ENCODE measurements around the gene MAST4. TPM values are rescaled to one million over a fixed set of nuclear protein-coding genes. Genes with fewer than 3 reads are reported as not detected.

The MAST4 gene
- total RNA-seq, 1 experiment from 2014 or later, result 11.8 TPM

GRCh38 chr5:66881480-66882161, 285.4 kb downstream of the MAST4 start:
- Histone ChIP-seq H3K4me2 (ENCODE audit: low read depth, low read length, poor library complexity, severe bottlenecking) (no peak overlapping the region), H2AFZ (ENCODE audit: low read length) (no peak overlapping the region), H3K4me3 (ENCODE audit: low read length) (no peak overlapping the region), H4K20me1 (ENCODE audit: insufficient read depth, low read depth, low read length) (no peaks in the 10 kb centered on the region), H3K27me3 (ENCODE audit: low read length) (no peaks in the 10 kb centered on the region), H3K27ac (ENCODE audit: low read length) (no peak overlapping the region), H3K36me3 (ENCODE audit: insufficient read depth, low read length) (no peaks in the 10 kb centered on the region), H3K9me2 (replicated peaks; ENCODE audit: insufficient read depth, low read length) (no peaks in the 10 kb centered on the region), H3K9ac (ENCODE audit: low read length) (no peak overlapping the region), H3K9me3 (ENCODE audit: low read length) (no peaks in the 10 kb centered on the region), H3K4me1 (ENCODE audit: low read length) (peaks cover 10% of the 10 kb centered on the region), H3K79me2 (ENCODE audit: low read length) (no peaks in the 10 kb centered on the region)
- no peak for DNase-seq

DNA sequence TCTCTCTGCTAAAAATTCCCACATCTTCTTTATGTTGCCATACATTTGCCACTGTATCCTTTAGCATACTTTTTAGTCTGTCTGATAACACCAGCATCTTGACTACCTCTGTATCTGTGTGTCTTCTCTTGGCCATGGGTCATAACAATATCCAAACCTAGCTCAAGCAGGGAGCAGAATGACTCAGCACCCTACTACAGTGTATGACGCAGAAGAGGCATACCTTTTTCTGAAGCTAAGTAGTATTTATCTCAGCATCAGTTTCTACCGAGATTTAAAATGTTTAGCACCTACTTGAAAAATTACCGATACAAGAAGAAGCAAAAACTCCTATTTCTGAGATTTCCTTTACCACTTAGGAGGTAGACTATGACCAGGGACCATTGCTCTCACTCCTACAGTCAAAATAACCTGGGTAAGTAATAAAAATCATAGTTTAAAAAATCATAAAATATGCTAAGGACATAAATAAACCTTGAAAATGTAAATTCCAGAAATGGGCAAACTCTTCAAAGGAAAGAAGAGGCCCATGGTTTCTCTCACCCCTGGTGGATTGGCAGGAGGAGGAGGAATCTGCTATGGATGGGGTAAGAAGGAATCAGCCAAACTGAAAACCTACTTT, 286.5 kb downstream of the MAST4 start:
- Histone ChIP-seq H3K27me3 (ENCODE audit: low read length) (no peaks in the 10 kb centered on the region), H3K4me2 (ENCODE audit: low read depth, low read length, poor library complexity, severe bottlenecking) (no peak overlapping the region), H3K27ac (ENCODE audit: low read length) (no peak overlapping the region), H2AFZ (ENCODE audit: low read length) (no peak overlapping the region), H3K9me2 (replicated peaks; ENCODE audit: insufficient read depth, low read length) (no peaks in the 10 kb centered on the region), H3K9ac (ENCODE audit: low read length) (no peak overlapping the region), H3K79me2 (ENCODE audit: low read length) (no peaks in the 10 kb centered on the region), H3K4me3 (ENCODE audit: low read length) (no peak overlapping the region), H4K20me1 (ENCODE audit: insufficient read depth, low read depth, low read length) (no peaks in the 10 kb centered on the region), H3K36me3 (ENCODE audit: insufficient read depth, low read length) (no peaks in the 10 kb centered on the region), H3K9me3 (ENCODE audit: low read length) (no peaks in the 10 kb centered on the region), H3K4me1 (ENCODE audit: low read length) (no peaks in the 10 kb centered on the region)
- DNase-seq, result no peak

- no peak overlapping the region for H2AFZ ChIP-seq (ENCODE audit: low read length)
- no peak overlapping the region for H3K4me3 ChIP-seq (ENCODE audit: low read length)
- no peak for DNase-seq
- H3K4me1 ChIP-seq (ENCODE audit: low read length), result 0 out of 2 replicates have a peak, but pooled peaks cover 7% of the 10 kb centered on the region
- no peaks in the 10 kb centered on the region for H3K36me3 ChIP-seq (ENCODE audit: insufficient read depth, low read length)
- no peaks in the 10 kb centered on the region for H3K27me3 ChIP-seq (ENCODE audit: low read length)
- H3K9ac ChIP-seq (ENCODE audit: low read length), result no peak overlapping the region
- no peaks in the 10 kb centered on the region for H3K79me2 ChIP-seq (ENCODE audit: low read length)
- no peak overlapping the region for H3K4me2 ChIP-seq (ENCODE audit: low read depth, low read length, poor library complexity, severe bottlenecking)
- no peaks in the 10 kb centered on the region for H4K20me1 ChIP-seq (ENCODE audit: insufficient read depth, low read depth, low read length)
- H3K27ac ChIP-seq (ENCODE audit: low read length), result no peak overlapping the region
- H3K9me2 ChIP-seq (replicated peaks; ENCODE audit: insufficient read depth, low read length), result no peaks in the 10 kb centered on the region
- H3K9me3 ChIP-seq (ENCODE audit: low read length), result no peaks in the 10 kb centered on the region
Measured at GRCh38 chr5:66884564-66885243, 288.5 kb downstream of the MAST4 start.

DNA sequence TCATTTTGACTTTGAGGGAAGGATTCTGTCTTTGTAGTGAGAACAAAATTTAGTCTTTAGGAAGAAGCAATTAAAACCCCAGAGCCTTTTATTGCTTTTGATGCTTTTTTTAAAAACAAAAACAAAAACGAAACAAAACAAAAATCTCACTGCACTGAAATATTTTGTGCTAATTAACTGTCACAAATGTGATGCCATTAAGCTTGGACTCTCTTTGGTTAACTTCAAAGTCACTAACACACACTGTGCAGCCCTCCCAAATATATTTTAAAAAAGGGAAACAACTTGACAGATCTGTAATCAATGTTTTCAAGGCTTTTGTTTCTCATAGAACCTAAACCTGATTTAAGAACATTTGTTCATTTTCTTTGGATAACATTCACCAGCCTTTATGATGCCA, 290.7 kb downstream of the MAST4 start:
- no peaks in the 10 kb centered on the region for H3K27me3 ChIP-seq (ENCODE audit: low read length)
- no peak overlapping the region for H3K27ac ChIP-seq (ENCODE audit: low read length)
- no peak overlapping the region for H3K9ac ChIP-seq (ENCODE audit: low read length)
- H4K20me1 ChIP-seq (ENCODE audit: insufficient read depth, low read depth, low read length), result no peaks in the 10 kb centered on the region
- H3K4me3 ChIP-seq (ENCODE audit: low read length), result no peak overlapping the region
- no peaks in the 10 kb centered on the region for H3K79me2 ChIP-seq (ENCODE audit: low read length)
- no peaks in the 10 kb centered on the region for H3K36me3 ChIP-seq (ENCODE audit: insufficient read depth, low read length)
- H3K4me2 ChIP-seq (ENCODE audit: low read depth, low read length, poor library complexity, severe bottlenecking), result no peak overlapping the region
- H3K9me2 ChIP-seq (replicated peaks; ENCODE audit: insufficient read depth, low read length), result no peaks in the 10 kb centered on the region
- 0 out of 2 replicates have a peak, but pooled peaks cover 7% of the 10 kb centered on the region for H3K4me1 ChIP-seq (ENCODE audit: low read length)
- no peak overlapping the region for H2AFZ ChIP-seq (ENCODE audit: low read length)
- DNase-seq, result no peak
- H3K9me3 ChIP-seq (ENCODE audit: low read length), result no peaks in the 10 kb centered on the region

DNA sequence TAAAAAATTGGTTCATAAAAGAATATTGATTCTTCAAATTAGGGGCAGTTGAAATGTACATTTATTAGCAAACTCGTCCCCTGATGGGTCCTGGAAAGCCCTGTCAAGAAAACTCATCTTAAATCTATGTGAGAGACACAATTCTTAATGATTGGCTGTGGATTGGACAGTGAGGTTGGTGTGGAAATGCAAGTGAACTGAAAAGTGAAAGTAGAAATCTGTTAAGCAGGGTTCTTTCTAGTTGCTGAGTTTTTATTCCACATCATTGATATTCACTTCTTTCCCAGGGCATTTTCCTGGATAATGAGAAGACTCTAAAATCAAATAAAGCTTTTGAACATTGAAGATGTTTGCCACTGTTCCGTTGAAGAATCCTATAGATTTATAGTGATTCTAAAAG, 292.4 kb downstream of the MAST4 start:
- H3K4me1 ChIP-seq (ENCODE audit: low read length), result peaks cover 7% of the 10 kb centered on the region; the same call in 1 of the 2 replicates
- no peak overlapping the region for H3K9ac ChIP-seq (ENCODE audit: low read length)
- H3K4me2 ChIP-seq (ENCODE audit: low read depth, low read length, poor library complexity, severe bottlenecking), result peak overlapping the region; percentile 1
- H3K4me3 ChIP-seq (ENCODE audit: low read length), result no peak overlapping the region
- no peaks in the 10 kb centered on the region for H3K79me2 ChIP-seq (ENCODE audit: low read length)
- no peak for DNase-seq
- H3K27ac ChIP-seq (ENCODE audit: low read length), result no peak overlapping the region
- H3K27me3 ChIP-seq (ENCODE audit: low read length), result no peaks in the 10 kb centered on the region
- H3K9me3 ChIP-seq (ENCODE audit: low read length), result no peaks in the 10 kb centered on the region
- no peaks in the 10 kb centered on the region for H3K9me2 ChIP-seq (replicated peaks; ENCODE audit: insufficient read depth, low read length)
- H3K36me3 ChIP-seq (ENCODE audit: insufficient read depth, low read length), result no peaks in the 10 kb centered on the region
- no peaks in the 10 kb centered on the region for H4K20me1 ChIP-seq (ENCODE audit: insufficient read depth, low read depth, low read length)
- no peak overlapping the region for H2AFZ ChIP-seq (ENCODE audit: low read length)

DNA sequence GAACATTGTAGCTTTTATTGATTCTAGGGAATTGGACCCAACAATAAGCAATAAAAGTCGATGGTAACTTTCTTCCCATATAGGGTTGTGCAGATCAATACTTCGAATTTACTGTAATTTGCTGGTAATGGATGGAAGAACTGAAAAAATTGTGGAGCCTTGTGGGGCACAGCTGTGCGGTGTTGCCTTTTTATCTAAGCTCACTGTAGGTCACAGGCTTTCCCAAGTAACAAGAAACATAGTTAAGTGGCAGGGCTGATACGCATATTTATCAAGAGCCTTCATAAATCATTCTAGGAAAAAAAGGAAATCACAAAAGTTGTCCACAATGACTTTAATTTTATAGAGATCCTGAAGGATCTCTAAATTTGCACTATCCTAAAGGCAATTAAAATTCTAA, 292.9 kb downstream of the MAST4 start:
- no peaks in the 10 kb centered on the region for H3K79me2 ChIP-seq (ENCODE audit: low read length)
- peaks cover 10% of the 10 kb centered on the region for H3K4me1 ChIP-seq (ENCODE audit: low read length)
- H3K27ac ChIP-seq (ENCODE audit: low read length), result no peak overlapping the region
- no peaks in the 10 kb centered on the region for H3K9me3 ChIP-seq (ENCODE audit: low read length)
- H2AFZ ChIP-seq (ENCODE audit: low read length), result no peak overlapping the region
- H3K27me3 ChIP-seq (ENCODE audit: low read length), result no peaks in the 10 kb centered on the region
- H3K36me3 ChIP-seq (ENCODE audit: insufficient read depth, low read length), result no peaks in the 10 kb centered on the region
- H3K9me2 ChIP-seq (replicated peaks; ENCODE audit: insufficient read depth, low read length), result no peaks in the 10 kb centered on the region
- H3K4me3 ChIP-seq (ENCODE audit: low read length), result no peak overlapping the region
- no peak overlapping the region for H3K9ac ChIP-seq (ENCODE audit: low read length)
- no peak overlapping the region for H3K4me2 ChIP-seq (ENCODE audit: low read depth, low read length, poor library complexity, severe bottlenecking)
- DNase-seq, result no peak
- no peaks in the 10 kb centered on the region for H4K20me1 ChIP-seq (ENCODE audit: insufficient read depth, low read depth, low read length)

DNA sequence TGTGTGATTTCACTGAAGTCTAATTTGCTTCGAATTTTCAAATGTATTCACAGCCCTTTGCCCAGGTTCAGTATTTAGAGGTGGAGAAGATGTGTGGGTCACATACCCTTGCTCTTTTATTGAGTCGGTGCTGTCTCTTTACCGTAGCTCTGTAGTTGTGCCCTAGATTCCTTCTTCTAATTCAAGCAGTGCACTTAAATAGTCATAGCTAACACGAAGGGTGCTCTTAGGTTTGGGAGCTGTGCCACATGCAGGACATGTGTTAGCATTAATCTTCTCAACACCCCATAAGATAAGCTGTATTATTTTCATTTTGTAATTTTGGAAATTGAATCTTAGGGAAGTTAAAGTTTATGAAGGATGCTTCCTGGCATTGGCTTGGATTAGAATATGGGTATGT, 293.3 kb downstream of the MAST4 start:
- no peak overlapping the region for H3K9ac ChIP-seq (ENCODE audit: low read length)
- no peak overlapping the region for H3K4me3 ChIP-seq (ENCODE audit: low read length)
- H3K27ac ChIP-seq (ENCODE audit: low read length), result no peak overlapping the region
- H3K79me2 ChIP-seq (ENCODE audit: low read length), result no peaks in the 10 kb centered on the region
- DNase-seq, result no peak
- no peak overlapping the region for H3K4me2 ChIP-seq (ENCODE audit: low read depth, low read length, poor library complexity, severe bottlenecking)
- no peaks in the 10 kb centered on the region for H4K20me1 ChIP-seq (ENCODE audit: insufficient read depth, low read depth, low read length)
- no peaks in the 10 kb centered on the region for H3K27me3 ChIP-seq (ENCODE audit: low read length)
- H3K9me3 ChIP-seq (ENCODE audit: low read length), result no peaks in the 10 kb centered on the region
- peaks cover 15% of the 10 kb centered on the region for H3K4me1 ChIP-seq (ENCODE audit: low read length)
- no peaks in the 10 kb centered on the region for H3K36me3 ChIP-seq (ENCODE audit: insufficient read depth, low read length)
- H2AFZ ChIP-seq (ENCODE audit: low read length), result no peak overlapping the region
- H3K9me2 ChIP-seq (replicated peaks; ENCODE audit: insufficient read depth, low read length), result no peaks in the 10 kb centered on the region

DNA sequence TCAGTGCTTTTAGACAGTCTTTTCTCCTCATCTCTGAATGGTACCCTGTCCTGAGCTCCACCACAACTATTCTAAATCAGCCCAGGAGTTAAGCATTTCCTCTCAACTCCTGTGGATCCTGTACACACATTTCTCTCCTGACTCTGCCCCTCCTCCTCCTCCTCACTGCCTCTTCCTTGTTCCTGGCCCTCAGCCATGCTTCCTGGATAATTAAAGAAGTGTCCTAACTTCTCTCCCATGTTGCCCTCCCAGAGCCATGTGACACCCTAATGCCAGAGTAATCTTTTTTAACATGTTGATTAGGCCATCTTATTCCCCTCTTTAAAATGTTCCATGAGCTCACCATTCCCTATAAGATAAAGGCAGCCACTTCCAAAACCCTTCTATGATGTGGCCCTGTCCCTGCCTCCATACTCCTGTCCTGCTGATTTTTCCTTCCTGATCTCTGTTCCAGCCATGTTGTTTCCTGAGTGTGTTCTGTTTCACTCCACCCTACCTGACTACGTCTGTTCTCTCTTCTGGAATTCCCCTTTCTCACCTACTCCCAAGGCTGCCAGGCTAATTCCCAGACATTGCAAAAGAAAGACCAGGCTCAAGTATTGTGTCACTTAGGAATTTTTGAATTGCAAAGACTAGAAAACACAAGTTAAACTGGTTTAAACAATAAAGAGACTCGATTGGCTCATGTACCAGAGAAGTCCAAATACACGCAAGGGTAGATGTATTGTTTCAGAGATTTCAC, 295.2 kb downstream of the MAST4 start:
- H3K4me3 ChIP-seq (ENCODE audit: low read length), result no peak overlapping the region
- H3K27me3 ChIP-seq (ENCODE audit: low read length), result no peaks in the 10 kb centered on the region
- no peaks in the 10 kb centered on the region for H4K20me1 ChIP-seq (ENCODE audit: insufficient read depth, low read depth, low read length)
- H3K27ac ChIP-seq (ENCODE audit: low read length), result no peak overlapping the region
- no peaks in the 10 kb centered on the region for H3K36me3 ChIP-seq (ENCODE audit: insufficient read depth, low read length)
- no peak overlapping the region for H2AFZ ChIP-seq (ENCODE audit: low read length)
- H3K9me3 ChIP-seq (ENCODE audit: low read length), result no peaks in the 10 kb centered on the region
- H3K4me2 ChIP-seq (ENCODE audit: low read depth, low read length, poor library complexity, severe bottlenecking), result no peak overlapping the region
- no peaks in the 10 kb centered on the region for H3K79me2 ChIP-seq (ENCODE audit: low read length)
- DNase-seq, result no peak
- H3K9ac ChIP-seq (ENCODE audit: low read length), result no peak overlapping the region
- no peaks in the 10 kb centered on the region for H3K9me2 ChIP-seq (replicated peaks; ENCODE audit: insufficient read depth, low read length)
- peaks cover 16% of the 10 kb centered on the region for H3K4me1 ChIP-seq (ENCODE audit: low read length)

Measured in Karpas-422 (cell line).